Activated T-cell treated with anti-CD3 and anti-CD28 coated beads, Interleukin-2, amount 50 U/mL, for 1 hour (primary cell): Measurements from ENCODE around the gene TMEM59.
"Not testable (repeated sequence)": the region's sequence is repeated elsewhere in the genome, so short reads cannot be mapped to it uniquely, and the experiment has no call there.

Experiments used
- DNase-seq: peaks from one replicate; pipeline ENCODE4 v3.0.0-alpha.2; 2020

The TMEM59 gene

DNA sequence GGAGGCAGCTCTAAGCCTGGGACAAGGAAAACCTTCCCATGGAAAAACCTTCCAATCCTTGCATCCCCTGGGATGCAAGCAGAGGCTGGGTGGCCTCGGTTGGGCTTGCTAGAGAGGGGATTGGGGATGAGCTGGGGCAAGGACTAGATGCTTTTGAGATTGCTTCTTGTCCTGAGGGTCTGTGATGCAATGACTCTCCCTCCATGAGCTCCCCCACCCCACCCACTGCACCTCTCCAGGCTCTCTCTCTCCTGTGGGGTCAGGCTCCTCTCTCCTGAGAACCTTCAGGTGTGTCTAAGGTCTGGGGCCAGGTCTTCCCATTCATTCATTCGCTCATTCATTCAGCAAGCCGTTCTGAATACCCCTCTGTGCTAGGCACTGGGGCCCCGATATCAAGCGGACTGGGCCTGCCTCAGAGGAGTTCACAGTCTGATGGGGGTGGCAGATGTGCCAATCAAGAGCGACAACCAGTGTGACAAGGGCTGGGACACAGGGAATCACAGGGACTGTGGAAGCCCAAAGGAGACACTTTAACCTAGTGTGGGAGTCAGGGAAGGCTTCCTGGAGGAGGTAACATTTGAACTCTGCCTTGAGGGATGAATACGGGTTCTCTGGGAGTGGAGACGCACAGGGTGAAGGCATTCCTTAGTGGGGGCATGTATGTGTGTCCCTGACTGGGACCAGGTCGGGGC, 41.5 kb downstream of the TMEM59 start:
- no peak for DNase-seq

DNA sequence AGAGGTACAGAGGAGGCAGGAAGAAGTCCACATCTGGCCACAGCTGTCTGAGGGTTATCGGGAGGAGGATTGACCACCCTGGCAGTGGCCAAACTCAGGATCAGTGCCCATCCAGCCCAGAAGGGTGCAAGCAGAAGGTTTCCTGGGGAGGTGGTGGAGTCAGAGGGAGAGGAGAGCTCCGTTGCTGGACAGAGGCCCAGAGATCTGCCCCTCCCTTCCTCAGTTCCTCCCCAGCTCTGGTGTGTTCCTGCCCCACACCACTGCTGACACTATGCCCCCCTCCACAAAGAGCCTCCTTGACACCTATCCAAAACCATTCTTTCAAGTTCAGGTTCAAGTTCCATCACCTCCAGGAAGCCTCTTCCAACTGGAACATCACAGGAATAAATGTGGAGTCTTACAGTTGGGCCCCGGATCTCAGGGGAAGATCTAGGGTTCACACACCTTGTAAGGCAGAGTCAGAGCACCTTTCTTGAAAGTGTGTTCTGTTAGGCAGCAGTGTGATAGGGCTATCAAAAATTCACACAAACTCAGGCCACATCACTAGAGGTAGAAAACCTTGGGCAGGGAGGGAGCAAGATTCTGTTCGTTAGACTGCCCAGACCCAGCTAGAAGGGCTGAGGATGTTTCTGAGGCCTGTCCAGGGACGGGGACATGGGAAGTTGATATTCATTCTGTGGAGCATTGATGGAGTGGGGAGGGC, 42.4 kb downstream of the TMEM59 start:
- no peak for DNase-seq

DNA sequence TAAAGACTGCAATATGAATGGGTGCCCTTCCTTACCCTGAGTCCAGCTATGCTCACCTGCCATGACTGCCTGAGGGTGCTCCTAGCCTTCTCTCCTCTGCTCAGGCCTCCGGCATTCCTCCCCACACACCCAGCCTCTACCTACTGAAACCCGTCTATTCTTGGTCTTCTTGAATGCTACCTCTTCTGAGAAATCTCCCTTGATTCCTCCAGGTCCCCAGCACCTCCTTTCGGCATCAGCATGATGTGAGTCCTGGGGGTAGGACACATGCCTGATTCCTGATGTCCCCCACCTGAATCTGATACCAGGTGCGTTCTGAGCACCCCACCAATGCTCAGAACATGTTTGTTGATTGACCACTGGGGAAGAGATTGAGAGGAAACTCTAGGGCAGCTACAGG, 43.6 kb downstream of the TMEM59 start:
- no peak for DNase-seq

DNA sequence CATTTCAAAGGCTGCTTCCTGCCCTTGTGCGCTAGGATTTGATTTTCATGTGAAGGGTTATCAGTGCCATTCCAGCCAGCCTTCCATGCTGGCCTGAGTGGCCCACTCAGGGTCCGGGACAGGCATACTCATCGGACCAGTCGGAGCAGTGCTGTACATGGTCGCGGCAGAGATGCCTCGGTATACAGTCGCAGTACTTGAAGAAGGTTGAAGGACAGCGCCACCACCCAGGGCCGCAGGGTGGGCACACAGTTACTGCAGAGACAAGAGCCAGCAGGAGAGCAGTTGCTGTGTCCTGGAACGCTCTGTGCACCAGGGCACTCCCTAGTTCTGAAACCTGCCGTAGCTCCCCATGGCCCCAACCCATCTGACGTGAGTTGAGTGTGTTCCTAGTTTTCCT, 44.1 kb downstream of the TMEM59 start:
- DNase-seq, result no peak

DNA sequence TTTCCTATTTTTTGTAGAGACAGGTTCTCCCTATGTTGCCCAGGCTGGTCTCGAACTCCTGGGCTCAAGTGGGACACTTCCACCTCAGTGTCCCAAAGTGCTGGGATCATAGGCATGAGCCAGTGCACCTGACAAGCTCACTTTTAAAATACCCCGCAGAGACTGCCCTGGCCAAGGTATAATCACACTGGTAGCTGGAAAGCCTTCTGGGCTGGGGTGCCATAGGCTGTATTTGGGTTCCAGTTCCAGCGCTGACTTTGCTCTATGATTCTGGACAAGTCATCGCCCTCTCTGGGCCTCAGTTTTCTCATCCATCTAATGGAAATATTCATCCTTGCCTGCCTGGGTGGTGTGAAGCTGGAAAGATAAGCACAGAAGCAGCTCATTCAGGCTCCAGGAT, 45.4 kb downstream of the TMEM59 start:
- no peak for DNase-seq

DNA sequence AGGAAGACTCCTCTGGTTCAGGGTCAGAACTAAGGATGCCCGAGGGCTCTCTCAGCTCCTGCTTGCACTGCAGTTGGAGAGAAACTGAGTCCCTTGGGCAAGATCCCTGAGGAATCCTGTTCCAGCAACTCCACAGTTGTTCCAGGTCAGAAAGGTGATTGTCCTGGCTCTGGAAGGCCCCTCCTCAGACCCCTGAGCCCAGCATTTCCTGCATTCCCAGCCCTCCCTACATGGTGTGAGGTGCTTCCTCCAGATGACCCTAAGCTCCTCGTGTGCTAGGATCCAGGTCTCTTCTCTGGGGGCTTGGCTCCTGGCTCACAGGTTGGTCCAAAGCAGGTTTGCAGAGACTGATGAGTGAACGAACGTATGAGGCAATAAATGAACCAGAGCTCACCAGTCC, 46.5 kb downstream of the TMEM59 start:
- DNase-seq, result no peak

DNA sequence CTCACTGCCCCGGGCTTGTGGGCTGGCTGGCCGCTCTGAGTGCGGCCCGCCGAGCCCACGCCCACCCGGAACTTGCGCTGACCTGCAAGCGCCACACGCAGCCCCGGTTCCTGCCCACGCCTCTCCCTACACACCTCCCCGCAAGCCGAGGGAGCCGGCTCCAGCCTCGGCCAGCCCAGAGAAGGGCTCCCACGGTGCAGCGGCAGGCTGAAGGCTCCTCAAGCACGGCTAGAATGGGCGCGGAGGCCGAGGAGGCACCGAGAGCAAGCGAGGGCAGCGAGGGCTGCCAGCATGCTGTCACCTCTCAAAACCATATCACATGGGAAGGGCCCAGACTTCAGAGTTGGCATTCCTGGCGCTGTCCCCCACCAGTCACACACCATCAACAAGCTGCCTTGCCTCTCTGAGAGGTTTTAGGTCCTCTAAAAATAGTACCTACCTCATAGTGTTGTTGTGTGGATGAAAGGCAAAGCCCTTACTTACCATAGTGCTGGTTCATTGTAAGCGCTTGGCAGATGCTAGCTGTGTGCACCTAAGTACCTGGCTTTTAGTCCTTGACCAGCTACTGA, 48.4 kb downstream of the TMEM59 start:
- no peak for DNase-seq

DNA sequence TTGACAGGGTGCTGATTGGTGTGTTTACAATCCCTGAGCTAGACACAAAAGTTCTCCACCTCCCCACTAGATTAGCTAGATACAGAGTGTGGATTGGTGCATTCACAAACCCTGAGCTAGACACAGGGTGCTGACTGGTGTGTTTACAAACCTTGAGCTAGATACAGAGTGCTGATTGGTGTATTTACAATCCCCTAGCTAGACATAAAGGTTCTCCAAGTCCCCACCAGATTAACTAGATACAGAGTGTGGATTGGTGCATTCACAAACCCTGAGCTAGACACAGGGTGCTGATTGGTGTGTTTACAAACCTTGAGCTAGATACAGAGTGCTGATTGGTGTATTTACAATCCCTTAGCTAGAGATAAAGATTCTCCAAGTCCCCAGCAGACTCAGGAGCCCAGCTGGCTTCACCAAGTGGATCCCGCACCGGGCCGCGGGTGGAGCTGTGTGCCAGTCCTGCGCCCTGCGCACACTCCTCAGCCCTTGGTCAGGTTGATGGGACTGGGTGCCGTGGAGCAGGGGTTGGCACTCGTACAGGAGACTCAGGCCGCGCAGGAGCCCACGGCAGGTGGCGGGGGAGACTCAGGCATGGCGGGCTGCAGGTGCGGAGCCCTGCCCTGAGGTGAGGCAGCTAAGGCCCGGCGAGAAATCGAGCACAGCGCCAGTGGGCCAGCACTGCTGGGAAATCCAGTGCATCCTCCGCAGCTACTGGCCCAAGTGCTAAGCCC, 49.1 kb downstream of the TMEM59 start:
- DNase-seq, result not testable (repeated sequence)

DNA sequence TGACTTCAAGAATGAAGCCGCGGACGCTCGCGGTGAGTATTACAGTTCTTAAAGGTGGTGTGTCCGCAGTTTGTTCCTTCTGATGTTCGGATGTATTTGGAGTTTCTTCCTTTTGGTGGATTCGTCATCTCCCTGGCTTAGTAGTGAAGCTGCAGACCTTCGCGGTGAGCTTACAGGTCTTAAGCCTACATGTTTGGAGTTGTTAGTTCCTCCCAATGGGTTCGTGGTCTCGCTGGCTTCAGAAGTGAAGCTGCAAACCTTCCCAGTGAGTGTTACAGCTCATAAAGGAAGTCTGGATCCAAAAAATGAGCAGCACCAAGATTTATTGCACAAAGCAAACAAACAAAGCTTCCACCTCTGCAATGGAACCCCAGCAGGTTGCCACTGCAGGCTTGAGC, 49.8 kb downstream of the TMEM59 start:
- no peak for DNase-seq

DNA sequence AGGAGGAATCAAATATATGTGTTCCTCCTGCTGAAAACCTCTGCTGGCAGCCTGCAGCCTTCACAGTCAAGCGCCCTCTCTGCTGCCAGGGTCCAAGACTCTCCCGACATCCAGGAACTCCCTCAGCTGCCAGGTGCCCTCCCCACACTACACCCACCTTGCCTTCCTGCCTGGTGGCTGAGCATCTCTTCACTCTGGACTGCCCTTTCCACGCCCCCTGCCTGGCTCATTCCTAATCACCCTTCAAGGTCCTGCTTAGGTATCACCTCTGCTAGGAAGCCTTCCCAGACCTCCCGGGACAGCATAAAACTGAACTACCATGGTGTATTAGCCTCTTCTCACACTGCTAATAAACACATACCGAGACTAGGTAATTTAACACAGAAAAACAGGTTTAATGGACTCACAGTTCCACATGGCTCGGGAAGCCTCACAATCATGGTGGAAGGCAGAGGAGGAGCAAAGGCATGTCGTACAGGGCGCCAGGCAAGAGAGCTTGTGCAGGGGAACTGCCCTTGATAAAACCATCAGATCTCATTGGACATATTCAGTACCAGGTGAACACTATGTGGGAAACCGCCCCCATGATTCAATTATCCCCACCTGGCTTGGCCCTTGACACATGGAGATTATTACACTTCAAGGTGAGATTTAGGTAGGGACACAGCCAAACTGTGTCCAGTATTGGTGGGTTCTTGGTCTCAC, 50.3 kb downstream of the TMEM59 start:
- no peak for DNase-seq

DNA sequence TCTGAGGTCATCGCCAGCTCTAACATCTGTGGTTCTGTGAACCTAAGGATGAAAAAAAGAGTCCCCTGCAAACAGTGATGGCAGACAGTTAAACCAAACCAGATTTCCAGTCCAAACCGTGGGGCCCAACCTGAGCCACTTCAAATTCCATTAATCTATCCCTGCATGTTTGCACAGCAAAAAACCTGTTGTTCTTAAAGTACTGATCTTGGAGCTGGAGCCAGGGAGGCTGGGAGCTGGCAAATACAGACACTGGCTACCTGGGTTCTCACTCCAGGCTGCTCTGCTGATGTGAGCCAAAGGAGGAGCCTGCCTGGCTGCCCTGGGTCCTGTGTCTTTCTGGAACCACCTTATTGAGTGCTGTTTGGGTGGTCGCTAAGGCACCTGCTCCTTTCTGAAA, 51.4 kb downstream of the TMEM59 start:
- no peak for DNase-seq

DNA sequence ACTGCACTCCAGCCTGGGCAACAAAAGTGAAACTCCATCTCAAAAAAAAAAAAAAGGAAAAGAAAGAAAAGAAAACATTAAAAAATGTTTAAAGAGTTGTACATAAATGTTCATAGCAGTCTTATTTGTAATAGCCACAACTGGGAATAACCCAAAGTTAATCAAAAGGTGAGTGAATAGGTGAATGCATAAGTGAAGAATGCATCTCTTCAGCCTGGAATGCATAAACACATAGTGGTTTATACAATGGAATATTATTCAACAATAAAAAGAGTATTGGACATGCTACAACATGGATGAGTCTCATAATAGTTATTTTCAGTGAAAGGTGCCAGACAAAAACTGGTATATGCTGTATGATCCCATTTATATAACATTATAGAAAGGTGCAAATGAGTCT, 53.1 kb downstream of the TMEM59 start:
- DNase-seq, result no peak

DNA sequence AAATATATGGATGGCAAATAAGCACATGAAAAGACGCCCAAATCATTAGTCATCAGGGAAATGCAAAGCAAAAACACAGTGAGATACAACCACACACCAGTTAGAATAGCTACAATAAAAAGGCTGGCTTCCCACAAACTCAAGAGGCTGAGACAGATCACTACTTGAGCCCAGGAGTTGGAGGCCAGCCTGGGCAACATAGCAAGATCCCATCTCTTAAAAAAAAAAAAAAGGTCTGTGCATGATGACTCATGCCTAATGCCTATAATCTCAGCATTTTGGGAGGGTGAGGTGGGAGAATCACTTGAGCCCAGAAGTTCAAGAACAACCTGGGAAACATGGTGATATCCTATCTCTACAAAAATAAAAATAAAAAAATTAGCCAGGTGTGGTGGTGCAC, 54.8 kb downstream of the TMEM59 start:
- no peak for DNase-seq

DNA sequence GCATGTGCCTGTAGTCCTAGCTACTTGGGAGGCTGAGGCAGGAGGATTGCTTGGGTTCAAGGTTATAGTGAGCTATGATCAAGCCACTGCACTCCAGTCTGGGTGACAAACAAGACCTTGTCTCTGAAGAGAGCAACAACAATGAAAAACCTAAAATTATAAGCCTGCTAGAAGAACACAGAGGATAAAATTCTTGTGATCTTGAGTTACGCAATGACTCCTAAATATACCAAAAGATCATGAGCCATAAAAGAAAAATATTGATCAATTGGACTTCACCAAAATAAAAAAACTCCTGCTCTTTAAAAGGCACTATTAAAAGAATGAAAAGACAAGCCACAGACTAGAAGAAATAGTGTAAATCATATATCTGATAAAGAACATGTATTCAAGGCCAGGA, 57.3 kb downstream of the TMEM59 start:
- no peak for DNase-seq

DNA sequence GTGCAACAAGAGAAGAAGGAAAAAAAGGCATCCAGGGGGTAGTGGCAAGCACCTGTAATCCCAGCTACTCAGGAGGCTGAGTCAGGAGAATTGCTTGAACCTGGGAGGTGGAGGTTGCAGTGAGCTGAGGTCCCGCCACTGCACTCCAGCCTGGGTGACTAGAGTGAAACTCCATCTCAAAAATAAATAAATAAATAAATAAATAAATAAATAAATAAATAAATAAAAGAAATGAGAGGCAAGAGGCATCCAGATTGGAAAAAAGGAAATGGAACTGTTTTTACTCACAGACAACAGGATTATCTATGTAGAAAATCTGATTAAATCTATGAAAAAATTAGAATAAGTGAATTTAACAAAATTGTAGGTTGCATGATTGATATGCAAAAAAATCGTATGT, 58.5 kb downstream of the TMEM59 start:
- not testable (repeated sequence) for DNase-seq

DNA sequence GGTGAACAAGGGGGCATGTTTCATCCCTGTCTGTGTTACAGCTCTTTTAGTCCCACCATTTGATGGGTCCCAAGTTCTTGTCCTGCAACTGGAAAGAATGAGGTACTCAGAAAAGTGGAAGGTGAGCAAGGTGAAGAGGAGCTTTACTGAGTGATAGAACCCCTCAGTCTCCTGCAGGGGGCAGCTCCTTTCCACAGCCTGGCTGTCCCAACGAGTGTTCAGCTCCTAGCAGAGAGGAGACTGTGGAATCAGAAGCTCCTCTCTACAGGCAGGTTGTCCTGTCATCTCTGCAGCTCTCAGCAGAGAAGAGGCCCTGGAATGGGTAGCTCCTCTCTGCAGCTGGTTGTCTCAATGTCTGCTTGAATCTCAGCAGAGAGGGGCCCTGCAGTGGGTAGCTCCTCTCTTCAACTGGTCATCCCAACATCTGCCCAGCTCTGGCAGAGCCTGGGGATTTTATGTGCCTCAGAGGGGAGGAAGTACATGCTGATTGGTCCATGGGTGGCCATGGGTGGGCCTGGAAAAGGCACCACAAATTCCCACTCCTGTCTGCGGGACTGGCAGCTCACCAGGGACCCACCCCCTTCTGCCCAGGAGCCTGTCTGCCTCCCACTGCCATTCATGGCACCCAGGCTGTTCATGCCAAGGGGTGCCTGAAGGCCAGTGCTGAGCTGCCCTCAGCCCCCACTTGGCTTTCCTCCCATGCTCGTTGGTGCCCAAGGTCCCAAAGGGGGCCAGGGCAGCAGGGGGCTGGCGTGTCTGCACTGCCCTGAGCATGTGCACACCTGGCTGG, 60.7 kb downstream of the TMEM59 start:
- no peak for DNase-seq

DNA sequence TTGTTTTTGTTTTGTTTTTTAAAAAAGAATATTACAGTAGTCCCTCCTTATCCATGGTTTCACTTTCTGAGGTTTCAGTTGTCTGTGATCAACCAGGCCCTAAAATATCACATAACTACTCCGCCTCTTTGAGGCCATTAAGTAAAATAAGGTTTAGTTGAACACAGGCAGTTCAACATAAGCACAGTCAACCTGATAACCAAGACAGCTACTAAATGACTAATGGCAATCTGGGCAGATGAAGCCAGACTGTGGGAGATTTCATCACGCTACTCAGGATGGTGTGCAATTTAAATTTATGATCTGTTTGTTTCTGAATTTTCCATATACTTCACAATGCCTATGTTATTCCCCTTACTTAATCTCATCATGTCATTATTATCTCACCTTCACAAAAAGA, 65.1 kb downstream of the TMEM59 start:
- DNase-seq, result no peak

DNA sequence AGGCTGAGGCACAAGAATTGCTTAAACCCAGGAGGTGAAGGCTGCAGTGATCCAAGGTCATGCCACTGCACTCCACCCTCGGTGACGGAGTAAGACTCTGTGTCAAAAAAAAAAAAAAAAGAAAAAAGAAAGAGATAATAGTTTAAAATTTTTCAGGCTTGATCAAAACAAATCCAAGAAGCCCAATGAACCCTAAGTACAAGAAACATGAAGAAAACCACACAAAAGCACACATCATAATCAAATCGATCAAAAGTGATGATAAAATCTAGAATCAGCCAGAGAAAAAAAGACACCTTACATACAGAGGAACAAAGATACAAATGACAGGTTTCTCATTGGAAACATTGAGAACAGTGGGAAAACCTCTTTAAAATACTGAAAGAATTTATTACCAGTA, 66.5 kb downstream of the TMEM59 start:
- DNase-seq, result no peak

DNA sequence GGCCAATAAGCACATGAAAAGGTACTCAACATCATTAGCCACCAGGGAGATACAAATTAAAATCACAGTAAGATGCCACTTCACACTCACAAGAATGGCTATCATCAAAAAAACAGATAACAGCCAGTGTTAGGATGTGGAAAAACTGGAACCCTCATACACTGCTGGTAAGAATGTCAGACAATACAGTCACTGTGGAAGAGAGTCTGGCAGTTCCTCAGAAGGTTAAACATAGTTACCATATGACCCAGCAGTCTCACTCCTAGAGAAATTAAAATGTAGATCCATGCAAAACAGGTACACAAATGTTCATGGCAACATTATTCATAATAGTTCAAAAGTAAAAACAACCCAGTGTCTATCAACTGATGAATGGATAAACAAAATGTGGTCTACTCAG, 68.3 kb downstream of the TMEM59 start:
- DNase-seq, result no peak

DNA sequence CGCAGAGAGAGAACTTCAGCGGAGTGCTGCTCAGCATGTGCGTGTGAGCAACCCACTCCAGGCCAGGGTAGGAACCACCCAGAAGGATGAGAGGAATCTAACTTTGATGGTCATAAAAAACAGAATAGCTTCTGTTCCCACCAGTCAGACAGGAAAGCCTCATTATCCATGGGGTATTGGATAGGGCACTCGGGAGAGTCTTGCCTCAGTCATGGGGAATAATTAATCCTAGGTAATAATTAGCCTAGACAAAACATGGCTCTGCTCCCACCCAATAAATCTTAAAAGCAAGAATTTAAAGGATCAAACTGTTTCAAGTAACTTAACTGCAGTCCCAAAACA, 70.3 kb downstream of the TMEM59 start:
- DNase-seq, result no peak

DNA sequence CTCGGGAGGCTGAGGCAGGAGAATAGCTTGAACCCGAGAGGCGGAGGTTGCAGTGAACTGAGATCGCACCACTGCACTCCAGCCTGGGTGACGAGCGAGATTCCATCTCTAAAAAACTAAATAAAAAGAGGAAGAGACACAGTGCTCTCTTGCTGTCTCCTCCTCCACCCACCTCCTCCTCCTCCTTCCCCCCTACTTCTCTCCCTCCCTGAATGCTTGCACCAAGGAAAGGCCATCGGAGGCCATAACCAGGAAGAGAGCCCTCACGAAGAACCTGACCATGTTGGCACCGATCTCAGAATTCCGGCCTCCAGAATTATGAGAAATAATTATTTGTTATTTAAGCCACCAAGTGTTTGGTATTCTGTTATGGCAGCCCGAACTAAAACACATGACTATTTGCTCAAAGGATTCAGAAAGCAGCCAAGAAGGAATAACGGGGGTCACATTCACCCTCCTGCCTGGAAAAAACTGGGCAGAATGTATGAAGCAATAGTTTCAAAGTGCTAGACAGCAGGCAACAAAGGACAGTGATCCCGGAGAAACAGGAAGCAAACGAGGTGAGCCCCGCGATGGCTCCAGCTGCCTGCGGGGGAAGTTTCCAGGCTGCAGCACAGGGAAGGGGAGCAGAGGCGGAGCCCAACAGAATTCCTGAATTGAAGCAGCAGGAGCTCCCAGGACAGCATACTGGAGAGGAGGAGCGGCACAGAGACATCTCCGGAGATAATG, 70.8 kb downstream of the TMEM59 start:
- no peak for DNase-seq

DNA sequence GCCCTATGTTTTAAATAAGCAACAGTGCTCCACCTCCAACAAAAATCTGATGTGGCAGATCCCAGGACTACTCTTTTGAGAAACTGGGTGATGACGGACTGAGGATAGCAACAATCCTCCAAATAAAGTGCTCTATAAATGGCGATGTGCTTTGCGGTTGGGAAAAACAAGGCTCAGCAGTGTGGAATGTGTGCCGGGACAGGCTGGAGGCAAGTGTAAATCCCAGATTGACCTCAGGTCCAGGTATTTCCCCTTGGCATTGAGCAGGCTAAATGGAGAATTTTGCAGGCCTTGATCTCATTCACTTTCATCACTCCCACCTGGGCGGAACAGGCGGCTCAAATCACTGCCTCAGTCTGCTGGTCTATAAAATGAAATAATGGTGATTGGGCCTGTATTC, 71.8 kb downstream of the TMEM59 start:
- no peak for DNase-seq
